GM10248 (cell line): ENCODE results near the gene AKT3.

Experiments used
- CTCF ChIA-PET: fragments of 300-600 bp; sonication (Branson Sonifier 250); formaldehyde crosslinking; extraction: SDS; loops from one replicate; lab custom pipeline; 2021; ENCODE audit warnings: antibody characterized with exemption; lab: Yijun Ruan, JAX
- POLR2A ChIA-PET: fragments of 350-650 bp; sonication (Branson Sonifier 250); formaldehyde crosslinking; extraction: SDS; loops from one replicate; lab custom pipeline; 2020; ENCODE audit warnings: antibody characterized with exemption; lab: Yijun Ruan, JAX
- DNase-seq: peaks from one replicate; pipeline ENCODE4 v3.0.0; 2012; ENCODE audit errors: extremely low spot score
- TF ChIP-seq, protein P1 (sequence below): IDR thresholded peaks from 2 replicates; pipeline ENCODE4 v1.5.1; 2012; ENCODE audit warnings: mild to moderate bottlenecking, low read depth; ENCODE audit errors: extremely low read depth, missing control alignments, control extremely low read depth

Gene AKT3

GRCh38 chr1:243487649-243488227 lies 362.3 kb downstream of the AKT3 start:
- TF ChIP-seq, protein P1, sequence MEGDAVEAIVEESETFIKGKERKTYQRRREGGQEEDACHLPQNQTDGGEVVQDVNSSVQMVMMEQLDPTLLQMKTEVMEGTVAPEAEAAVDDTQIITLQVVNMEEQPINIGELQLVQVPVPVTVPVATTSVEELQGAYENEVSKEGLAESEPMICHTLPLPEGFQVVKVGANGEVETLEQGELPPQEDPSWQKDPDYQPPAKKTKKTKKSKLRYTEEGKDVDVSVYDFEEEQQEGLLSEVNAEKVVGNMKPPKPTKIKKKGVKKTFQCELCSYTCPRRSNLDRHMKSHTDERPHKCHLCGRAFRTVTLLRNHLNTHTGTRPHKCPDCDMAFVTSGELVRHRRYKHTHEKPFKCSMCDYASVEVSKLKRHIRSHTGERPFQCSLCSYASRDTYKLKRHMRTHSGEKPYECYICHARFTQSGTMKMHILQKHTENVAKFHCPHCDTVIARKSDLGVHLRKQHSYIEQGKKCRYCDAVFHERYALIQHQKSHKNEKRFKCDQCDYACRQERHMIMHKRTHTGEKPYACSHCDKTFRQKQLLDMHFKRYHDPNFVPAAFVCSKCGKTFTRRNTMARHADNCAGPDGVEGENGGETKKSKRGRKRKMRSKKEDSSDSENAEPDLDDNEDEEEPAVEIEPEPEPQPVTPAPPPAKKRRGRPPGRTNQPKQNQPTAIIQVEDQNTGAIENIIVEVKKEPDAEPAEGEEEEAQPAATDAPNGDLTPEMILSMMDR = no peak
- ChIA-PET CTCF (no interaction called here), POLR2A (no interaction called here)
- no peak for DNase-seq

GRCh38 chr1:243487036-243487648 lies 362.9 kb downstream of the AKT3 start:
- ChIA-PET CTCF (no interaction called here), POLR2A (no interaction called here)
- TF ChIP-seq, protein P1 = no peak
- DNase-seq = no peak

DNA sequence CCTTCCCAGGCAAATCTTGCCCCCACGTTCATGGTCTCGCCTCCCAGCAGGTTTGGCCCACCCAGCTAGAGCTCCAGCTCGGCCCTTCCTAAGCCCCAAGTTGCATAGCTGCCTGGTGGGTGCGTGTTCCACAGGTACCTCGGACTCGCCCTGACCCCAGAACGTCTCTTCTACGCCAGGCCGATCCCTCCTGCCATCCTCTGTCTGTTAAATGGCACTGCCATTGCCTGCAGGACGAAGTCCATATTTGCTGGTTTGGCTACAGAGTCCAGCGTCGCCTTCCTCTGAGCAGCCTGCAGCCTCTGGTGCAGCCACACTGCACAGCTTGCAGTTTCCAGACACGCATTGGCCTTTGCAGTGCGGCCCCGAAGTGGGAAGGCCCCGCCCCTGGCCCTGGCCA lies 366.1 kb downstream of the AKT3 start:
- ChIA-PET CTCF (interaction anchor here (1.5 to 1.6 kb wide), 2 partner anchors 19 to 36 kb away, joined by 3 to 4 read pairs; no protein-coding TSS in a partner anchor), POLR2A (no interaction called here)
- no peak for DNase-seq
- TF ChIP-seq, protein P1 = no peak

DNA sequence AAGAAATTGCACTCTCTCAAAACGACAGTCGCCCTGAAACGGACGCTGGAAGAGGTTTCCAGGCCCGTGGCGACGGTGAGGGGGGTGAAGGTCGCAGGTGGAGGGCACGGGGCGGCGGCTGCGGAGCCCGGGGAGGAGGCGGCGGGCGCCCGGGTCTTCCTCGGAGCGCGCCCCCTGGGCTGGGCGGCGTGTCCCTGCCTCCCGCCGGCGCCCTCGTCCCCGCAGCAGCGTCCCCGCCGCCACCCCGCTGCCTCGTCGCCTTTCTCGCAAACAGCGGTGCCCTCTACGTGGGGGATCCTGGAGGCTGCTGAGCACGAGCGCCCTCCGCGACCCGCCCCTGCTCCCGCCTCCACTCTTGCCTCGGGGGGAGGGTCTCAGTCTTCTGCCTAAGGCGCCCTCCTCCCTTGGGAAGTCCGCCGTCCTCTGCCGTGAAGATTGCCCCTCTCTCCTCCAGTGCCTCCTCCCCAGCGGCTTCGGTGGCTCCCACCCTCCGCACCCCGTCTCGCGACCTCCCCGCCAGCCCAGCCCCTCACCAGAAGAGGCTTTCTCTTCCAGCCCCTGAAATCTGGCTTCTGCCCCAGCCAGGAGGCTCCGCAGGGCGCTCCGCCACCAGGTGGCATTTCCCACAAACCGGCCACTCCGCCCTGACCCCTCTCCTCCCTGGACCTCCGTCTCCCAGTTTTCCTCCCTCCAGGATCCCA lies 366.8 kb downstream of the AKT3 start:
- no peak for DNase-seq
- ChIA-PET CTCF (interaction anchor here (1.5 to 1.6 kb wide), 3 partner anchors 15 to 37 kb away, joined by 3 to 6 read pairs (median 4); no protein-coding TSS in a partner anchor), POLR2A (no interaction called here)
- TF ChIP-seq, protein P1 = peak; percentile 24

DNA sequence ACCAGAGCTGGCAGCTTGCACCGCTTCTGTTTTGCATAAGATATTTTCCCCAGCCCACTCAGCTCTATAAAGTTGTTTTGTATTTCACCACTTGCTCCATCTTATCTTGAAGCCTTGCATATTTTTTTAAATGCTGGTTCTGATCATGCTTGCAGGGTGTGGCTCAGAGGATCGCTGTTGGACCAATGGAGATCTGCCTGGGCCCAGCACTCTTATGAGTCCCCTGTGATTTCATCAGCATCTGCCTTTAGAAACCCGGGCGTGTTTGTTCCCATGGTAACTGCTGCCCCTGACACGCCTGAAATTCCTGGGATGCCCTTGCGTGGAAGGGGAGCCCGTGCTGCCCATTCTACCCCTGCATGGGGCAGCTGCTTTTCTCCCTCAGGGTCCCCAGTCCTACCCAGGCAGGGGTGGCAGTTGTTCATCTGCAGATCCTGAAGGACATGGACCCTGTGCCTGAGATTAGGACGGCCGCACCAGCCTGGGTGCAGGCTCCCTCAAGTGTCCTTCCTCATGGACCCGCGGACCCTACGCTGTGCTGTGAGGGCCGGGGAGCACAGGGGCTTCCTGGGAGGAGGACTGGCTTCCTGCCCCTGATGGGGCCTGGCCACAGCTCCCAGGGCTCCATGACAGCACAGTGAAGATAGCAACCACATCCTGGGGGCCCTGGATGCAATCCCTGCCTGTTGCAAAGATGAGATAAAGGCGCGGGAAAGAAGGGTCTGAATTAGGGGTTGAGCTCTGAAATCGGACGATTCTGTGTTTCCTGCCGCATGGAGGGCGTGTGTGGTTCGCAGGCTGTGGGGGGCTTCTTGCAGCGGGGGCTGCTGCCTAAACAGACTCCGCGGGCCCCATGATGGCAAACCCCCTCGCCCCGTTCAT lies 367.7 kb downstream of the AKT3 start:
- ChIA-PET POLR2A (no interaction called here), CTCF (interaction anchor here (1.6 kb wide), 1 partner anchor 15 kb away, joined by 6 read pairs; no protein-coding TSS in a partner anchor)
- TF ChIP-seq, protein P1 = no peak
- no peak for DNase-seq

DNA sequence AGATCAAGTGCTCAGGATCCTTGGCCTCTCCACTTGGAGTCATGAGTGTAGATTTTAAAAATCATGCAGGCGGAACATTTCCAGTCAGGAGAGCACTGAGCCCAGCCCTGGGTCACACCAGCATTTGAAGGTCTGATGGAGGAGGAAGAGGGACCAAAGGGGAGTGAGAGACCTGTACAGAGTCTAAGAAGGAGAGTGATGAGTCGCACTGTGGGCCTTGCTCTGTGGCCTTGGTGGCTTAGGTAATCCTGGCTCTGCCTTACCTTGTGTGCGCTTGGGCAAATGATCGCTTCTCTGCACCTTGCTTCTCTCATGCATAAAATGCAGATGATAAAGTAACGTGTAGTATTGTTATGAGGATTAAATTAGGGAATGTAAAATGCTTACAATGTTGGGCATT lies 368.9 kb downstream of the AKT3 start:
- TF ChIP-seq, protein P1 = no peak
- CTCF ChIA-PET = no interaction called here
- POLR2A ChIA-PET = no interaction called here
- no peak for DNase-seq
